Nephron progenitor cell (in vitro differentiated cells): ENCODE measurements around the gene GRM7.

ENCODE experiments used
- DNase-seq: peaks from one replicate; pipeline ENCODE4 v3.0.0; 2021
- H3K27ac Mint-ChIP-seq: 2 replicates; pipeline ENCODE4 v1.8.0; 2021; ENCODE audit warnings: mild to moderate bottlenecking, moderate library complexity, mixed read lengths
- H3K27me3 Mint-ChIP-seq: 2 replicates; pipeline ENCODE4 v1.8.0; 2021; ENCODE audit warnings: mild to moderate bottlenecking, low read depth, mixed read lengths; ENCODE audit not compliant: poor library complexity
- H3K36me3 Mint-ChIP-seq: 2 replicates; pipeline ENCODE4 v1.8.0; 2021; ENCODE audit warnings: low read depth, mixed read lengths
- H3K4me1 Mint-ChIP-seq: 2 replicates; pipeline ENCODE4 v1.8.0; 2021; ENCODE audit warnings: mixed read lengths
- H3K4me3 Mint-ChIP-seq: 2 replicates; pipeline ENCODE4 v1.8.0; 2021; ENCODE audit warnings: mild to moderate bottlenecking, moderate library complexity, mixed read lengths
- H3K9me3 Mint-ChIP-seq: 2 replicates; pipeline ENCODE4 v1.8.0; 2021; ENCODE audit warnings: mild to moderate bottlenecking, moderate library complexity, mixed read lengths
- TF ChIP-seq, protein P1 (sequence below): fragments of 200-600 bp; sonication (generic); IDR thresholded peaks from 2 replicates; pipeline ENCODE4 v1.5.0; 2021; ENCODE audit warnings: antibody characterized with exemption

The GRM7 gene

DNA sequence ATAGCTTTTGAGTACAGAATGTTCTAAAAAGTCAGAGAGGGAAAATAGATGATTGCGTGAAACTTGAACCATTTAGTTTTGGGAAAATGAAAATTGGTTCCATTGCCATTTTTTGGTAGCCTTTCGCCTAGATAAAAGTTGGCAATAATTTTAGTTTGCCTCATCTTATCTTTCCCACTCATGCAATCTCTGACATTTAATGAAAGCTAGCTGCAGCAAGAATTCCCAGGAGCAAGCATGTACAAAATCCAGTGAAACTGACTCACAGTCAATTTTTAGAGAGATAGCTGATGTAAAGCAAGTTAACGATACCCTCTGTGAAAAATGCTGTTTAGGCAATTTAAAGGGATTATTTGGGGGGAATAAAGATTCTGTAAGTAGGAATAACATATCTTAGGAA lies 797.4 kb downstream of the GRM7 start:
- H3K4me1 Mint-ChIP-seq: no peaks in the 10 kb centered on the region
- TF ChIP-seq, protein P1, sequence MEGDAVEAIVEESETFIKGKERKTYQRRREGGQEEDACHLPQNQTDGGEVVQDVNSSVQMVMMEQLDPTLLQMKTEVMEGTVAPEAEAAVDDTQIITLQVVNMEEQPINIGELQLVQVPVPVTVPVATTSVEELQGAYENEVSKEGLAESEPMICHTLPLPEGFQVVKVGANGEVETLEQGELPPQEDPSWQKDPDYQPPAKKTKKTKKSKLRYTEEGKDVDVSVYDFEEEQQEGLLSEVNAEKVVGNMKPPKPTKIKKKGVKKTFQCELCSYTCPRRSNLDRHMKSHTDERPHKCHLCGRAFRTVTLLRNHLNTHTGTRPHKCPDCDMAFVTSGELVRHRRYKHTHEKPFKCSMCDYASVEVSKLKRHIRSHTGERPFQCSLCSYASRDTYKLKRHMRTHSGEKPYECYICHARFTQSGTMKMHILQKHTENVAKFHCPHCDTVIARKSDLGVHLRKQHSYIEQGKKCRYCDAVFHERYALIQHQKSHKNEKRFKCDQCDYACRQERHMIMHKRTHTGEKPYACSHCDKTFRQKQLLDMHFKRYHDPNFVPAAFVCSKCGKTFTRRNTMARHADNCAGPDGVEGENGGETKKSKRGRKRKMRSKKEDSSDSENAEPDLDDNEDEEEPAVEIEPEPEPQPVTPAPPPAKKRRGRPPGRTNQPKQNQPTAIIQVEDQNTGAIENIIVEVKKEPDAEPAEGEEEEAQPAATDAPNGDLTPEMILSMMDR: no peak
- no peak overlapping the region for H3K27ac Mint-ChIP-seq
- no peak for DNase-seq
- H3K9me3 Mint-ChIP-seq: no peaks in the 10 kb centered on the region
- no peaks in the 10 kb centered on the region for H3K36me3 Mint-ChIP-seq
- peaks cover 3% of the 10 kb centered on the region for H3K27me3 Mint-ChIP-seq
- no peak overlapping the region for H3K4me3 Mint-ChIP-seq

DNA sequence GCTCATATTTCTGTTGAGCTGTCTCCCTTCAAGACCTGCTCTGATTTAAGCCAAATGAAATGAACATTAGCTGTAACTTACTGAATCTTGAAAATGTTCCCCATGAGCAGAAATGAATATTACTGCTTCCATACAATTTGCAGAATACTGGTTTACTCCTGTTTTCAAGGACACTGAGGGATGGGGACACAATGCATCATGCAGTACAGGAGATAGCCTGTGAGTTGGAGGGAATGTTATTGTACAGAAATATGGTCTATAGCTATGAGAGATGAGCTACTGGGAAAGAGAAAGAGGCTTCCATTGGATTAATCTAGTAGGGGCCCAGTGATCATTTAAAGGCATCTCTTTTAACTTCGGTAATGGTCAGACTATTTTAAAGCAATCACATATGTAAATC lies 798.2 kb downstream of the GRM7 start:
- Mint-ChIP-seq H3K27me3 (peaks cover 3% of the 10 kb centered on the region), H3K27ac (no peak overlapping the region), H3K4me3 (no peak overlapping the region), H3K4me1 (no peaks in the 10 kb centered on the region), H3K9me3 (no peaks in the 10 kb centered on the region), H3K36me3 (no peaks in the 10 kb centered on the region)
- no peak for DNase-seq
- TF ChIP-seq, protein P1: no peak

DNA sequence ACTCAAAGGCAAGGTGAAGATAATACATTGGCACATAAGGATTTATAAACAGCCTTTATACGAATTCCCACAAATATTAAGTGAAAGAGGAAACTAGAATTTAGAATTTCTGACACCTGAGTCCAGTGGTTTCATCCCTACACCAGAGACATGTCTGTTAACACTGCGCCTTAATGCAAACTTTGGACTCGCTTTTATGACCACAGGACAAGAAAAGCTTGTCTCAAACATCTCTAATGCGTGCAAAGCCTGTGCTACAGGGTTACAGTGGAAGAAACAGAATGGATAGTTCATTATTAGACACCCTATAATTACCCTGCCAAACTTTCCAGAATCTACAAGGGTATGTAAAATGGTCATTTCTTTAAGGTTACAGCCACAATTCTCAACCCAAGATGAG lies 802.9 kb downstream of the GRM7 start:
- Mint-ChIP-seq H3K27ac (no peak overlapping the region), H3K4me3 (no peak overlapping the region), H3K9me3 (no peaks in the 10 kb centered on the region), H3K36me3 (no peaks in the 10 kb centered on the region), H3K27me3 (no peaks in the 10 kb centered on the region), H3K4me1 (no peaks in the 10 kb centered on the region)
- DNase-seq: no peak
- TF ChIP-seq, protein P1: no peak

DNA sequence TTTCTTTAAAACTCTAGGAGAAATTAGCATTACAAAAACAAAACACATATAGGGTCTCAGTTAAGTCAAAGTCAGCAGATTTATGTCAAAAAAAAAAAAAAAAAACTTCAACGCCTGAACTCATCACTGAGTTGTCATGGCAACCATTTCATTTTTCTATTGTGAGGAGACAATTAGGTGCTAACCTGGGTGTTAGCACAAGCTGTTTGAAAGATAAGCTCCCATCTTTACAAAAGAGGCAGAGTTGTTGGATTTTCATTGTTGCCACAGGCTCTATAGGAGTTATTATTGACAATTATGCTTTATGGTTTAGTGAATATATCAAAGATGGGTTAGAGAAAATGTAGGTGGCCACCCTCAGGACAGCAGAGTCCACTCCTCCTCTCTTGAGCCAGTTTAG lies 806.9 kb downstream of the GRM7 start:
- Mint-ChIP-seq H3K4me1 (no peaks in the 10 kb centered on the region), H3K4me3 (no peak overlapping the region), H3K27me3 (peaks cover 2% of the 10 kb centered on the region), H3K27ac (no peak overlapping the region), H3K9me3 (no peaks in the 10 kb centered on the region), H3K36me3 (no peaks in the 10 kb centered on the region)
- TF ChIP-seq, protein P1: no peak
- DNase-seq: no peak

DNA sequence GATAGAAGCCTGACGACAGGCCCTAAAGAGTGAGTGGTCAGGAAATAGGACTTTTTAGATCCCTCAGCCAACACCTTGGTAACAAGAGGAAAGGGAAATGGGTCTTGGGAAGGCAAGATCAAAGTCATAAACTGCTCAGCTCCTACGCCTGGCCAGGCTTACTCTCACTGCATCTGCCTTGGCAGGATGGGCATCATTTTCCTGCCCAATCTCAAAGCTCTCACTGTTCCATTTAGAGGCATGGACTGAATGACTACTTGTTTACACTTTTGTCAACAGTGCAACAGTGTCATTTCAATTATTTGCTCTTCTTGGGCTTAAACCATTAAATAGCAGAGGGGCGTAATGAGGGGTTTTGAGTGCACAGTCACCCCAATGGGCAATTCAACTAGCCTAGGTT lies 808.7 kb downstream of the GRM7 start:
- Mint-ChIP-seq H3K27me3 (peaks cover 2% of the 10 kb centered on the region), H3K4me1 (no peaks in the 10 kb centered on the region), H3K36me3 (no peaks in the 10 kb centered on the region), H3K9me3 (no peaks in the 10 kb centered on the region), H3K27ac (no peak overlapping the region), H3K4me3 (no peak overlapping the region)
- DNase-seq: no peak
- TF ChIP-seq, protein P1: no peak

DNA sequence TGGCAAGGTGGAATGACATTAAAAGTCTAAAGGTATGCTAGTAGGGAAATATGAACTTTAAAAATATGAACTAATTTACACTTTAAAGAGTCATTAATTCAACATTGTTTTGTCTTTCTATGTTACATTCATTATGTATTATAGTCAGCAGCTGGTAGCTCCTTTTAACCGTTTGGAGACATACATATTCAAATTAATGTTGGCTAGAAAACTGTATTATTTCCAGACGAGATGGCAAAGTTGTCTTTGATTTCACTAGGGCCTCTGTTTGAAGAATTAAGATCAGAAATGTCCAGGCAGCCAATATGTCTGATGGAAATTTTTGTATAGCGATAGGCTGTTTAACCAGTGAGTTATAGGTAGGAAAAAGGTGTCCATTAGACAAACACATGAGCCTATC lies 817.6 kb downstream of the GRM7 start:
- no peaks in the 10 kb centered on the region for H3K27me3 Mint-ChIP-seq
- no peak overlapping the region for H3K4me3 Mint-ChIP-seq
- H3K9me3 Mint-ChIP-seq: no peaks in the 10 kb centered on the region
- H3K36me3 Mint-ChIP-seq: no peaks in the 10 kb centered on the region
- TF ChIP-seq, protein P1: no peak
- H3K27ac Mint-ChIP-seq: no peak overlapping the region
- H3K4me1 Mint-ChIP-seq: no peaks in the 10 kb centered on the region
- DNase-seq: no peak
